GM12878 (cell line): ENCODE results near the gene PLPP2.

Source experiments
- EZH2 ChIP-seq: IDR thresholded peaks from 2 replicates; pipeline ENCODE4 v1.6.1; 2012; ENCODE audit warnings: low read depth, mild to moderate bottlenecking, control low read depth, inconsistent platforms, low read length, borderline replicate concordance; ENCODE audit not compliant: control insufficient read depth
- TF ChIP-seq, protein P1 (sequence below): fragments of 450-650 bp; IDR thresholded peaks from 2 replicates; pipeline ENCODE4 v1.6.1; 2018; ENCODE audit warnings: borderline replicate concordance, mild to moderate bottlenecking; ENCODE audit not compliant: partially characterized antibody

DNA sequence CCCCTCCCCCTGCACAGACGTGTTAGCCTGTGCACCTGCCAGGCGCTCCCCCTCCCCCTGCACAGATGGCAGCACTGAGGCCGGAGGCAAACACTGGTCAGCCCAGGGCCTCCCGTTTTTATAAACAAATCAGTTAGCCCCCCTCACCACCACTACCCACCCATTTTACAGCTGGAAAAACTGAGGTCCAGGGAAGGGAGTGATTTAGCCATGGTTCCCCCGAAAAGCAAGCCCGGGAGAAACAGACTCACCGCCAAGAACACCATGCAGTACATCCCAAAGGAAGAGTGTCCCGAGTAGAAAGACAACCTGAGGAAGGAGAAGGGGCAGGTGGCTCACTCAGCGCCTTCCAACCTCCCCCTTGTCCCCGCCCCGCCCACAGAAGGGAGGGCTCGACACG, 8.7 kb downstream of the PLPP2 start:
- TF ChIP-seq EZH2 = no peak
- TF ChIP-seq, protein P1, sequence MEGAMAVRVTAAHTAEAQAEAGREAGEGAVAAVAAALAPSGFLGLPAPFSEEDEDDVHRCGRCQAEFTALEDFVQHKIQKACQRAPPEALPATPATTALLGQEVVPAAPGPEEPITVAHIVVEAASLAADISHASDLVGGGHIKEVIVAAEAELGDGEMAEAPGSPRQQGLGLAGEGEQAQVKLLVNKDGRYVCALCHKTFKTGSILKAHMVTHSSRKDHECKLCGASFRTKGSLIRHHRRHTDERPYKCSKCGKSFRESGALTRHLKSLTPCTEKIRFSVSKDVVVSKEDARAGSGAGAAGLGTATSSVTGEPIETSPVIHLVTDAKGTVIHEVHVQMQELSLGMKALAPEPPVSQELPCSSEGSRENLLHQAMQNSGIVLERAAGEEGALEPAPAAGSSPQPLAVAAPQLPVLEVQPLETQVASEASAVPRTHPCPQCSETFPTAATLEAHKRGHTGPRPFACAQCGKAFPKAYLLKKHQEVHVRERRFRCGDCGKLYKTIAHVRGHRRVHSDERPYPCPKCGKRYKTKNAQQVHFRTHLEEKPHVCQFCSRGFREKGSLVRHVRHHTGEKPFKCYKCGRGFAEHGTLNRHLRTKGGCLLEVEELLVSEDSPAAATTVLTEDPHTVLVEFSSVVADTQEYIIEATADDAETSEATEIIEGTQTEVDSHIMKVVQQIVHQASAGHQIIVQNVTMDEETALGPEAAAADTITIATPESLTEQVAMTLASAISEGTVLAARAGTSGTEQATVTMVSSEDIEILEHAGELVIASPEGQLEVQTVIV = no peak
